HG02970 (cell line): Measurements from ENCODE around the gene ABCD1.
"Not testable (repeated sequence)": the region's sequence is repeated elsewhere in the genome, so short reads cannot be mapped to it uniquely, and the experiment has no call there.

Source experiments
- ATAC-seq: cut with Tn5 transposase; IDR thresholded peaks from one replicate; pipeline ENCODE4 v1.9.1; 2021; ENCODE audit warnings: mild to moderate bottlenecking, moderate library complexity, moderate number of reproducible peaks; ENCODE audit not compliant: unreplicated experiment, low FRiP score

Gene ABCD1

DNA sequence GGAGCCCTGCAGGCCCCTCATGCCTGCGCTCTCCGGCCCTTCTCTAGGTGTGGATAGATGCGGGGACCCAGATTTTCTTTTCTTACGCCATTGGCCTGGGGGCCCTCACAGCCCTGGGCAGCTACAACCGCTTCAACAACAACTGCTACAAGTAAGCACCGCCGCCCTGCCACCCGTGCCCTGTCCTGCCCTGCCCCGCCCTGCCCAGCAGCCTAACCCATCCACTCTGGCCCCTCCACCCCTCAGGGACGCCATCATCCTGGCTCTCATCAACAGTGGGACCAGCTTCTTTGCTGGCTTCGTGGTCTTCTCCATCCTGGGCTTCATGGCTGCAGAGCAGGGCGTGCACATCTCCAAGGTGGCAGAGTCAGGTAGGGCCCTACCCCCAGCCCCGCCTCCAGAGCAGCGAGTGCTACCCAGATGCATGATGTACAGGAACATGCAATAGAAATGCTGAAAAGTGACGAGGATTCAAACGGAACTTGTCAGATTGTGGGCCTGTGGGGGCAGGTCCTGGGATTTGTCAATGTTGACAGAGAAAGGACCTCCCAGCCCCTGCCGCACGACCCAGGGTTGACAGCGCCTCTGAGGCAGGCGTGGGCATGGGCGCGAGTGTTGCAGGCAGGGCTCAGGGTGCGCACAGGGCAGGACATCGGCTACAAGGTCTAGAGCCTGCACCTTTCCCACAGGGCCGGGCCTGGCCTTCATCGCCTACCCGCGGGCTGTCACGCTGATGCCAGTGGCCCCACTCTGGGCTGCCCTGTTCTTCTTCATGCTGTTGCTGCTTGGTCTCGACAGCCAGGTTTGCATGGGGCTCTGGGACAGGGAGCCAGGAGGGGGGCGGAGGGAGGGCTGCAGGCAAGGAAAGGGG is 31.2 kb upstream of the ABCD1 start:
- ATAC-seq: no peak

DNA sequence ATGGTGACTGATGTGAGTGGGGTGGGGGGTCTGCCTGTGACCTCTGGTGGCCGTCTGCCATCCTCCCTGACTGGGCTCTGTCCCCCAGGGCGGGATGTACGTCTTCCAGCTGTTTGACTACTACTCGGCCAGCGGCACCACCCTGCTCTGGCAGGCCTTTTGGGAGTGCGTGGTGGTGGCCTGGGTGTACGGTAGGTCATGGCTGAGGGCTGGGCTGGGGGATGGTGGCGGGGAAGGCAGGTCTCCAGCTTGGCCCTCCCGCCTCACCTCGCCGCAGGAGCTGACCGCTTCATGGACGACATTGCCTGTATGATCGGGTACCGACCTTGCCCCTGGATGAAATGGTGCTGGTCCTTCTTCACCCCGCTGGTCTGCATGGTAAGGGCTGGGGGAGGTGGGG is 30.4 kb upstream of the ABCD1 start:
- not testable (repeated sequence) for ATAC-seq

DNA sequence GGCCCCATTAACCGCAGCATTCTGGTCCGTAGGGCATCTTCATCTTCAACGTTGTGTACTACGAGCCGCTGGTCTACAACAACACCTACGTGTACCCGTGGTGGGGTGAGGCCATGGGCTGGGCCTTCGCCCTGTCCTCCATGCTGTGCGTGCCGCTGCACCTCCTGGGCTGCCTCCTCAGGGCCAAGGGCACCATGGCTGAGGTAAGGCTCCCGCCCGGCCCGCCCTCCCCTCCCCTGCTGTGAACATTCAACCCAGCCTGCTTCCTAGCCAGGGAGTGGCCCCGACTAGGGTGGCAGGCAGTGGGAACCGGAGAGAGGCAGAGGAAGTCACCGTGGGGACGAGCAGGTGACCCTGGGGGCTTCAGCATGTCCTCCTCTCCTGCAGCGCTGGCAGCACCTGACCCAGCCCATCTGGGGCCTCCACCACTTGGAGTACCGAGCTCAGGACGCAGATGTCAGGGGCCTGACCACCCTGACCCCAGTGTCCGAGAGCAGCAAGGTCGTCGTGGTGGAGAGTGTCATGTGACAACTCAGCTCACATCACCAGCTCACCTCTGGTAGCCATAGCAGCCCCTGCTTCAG is 29.9 kb upstream of the ABCD1 start:
- no peak for ATAC-seq

DNA sequence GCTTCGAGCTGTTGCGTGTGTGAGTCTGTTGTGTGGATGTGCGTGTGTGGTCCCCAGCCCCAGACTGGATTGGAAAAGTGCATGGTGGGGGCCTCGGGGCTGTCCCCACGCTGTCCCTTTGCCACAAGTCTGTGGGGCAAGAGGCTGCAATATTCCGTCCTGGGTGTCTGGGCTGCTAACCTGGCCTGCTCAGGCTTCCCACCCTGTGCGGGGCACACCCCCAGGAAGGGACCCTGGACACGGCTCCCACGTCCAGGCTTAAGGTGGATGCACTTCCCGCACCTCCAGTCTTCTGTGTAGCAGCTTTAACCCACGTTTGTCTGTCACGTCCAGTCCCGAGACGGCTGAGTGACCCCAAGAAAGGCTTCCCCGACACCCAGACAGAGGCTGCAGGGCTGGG is 28.6 kb upstream of the ABCD1 start:
- ATAC-seq: no peak

DNA sequence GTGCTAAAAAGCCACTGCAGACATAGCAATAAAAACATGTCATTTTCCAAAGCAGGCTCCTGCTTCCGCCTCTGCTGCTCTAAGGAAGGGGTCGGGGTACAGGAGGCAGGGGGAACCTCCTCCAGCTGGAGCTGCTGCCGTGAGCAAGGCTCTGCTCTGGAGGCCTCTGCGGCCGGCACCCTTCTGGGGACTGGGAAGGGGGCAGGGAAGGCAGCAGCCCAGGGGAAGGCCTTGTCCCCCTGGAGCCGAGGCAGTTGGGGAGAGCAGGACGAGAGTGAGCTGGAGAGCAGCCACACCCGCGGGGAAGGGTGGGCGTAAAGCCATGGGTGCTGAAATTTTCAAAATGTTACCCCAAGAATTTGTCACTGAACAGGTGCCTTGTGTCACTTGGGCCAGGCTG is 28.1 kb upstream of the ABCD1 start:
- not testable (repeated sequence) for ATAC-seq

DNA sequence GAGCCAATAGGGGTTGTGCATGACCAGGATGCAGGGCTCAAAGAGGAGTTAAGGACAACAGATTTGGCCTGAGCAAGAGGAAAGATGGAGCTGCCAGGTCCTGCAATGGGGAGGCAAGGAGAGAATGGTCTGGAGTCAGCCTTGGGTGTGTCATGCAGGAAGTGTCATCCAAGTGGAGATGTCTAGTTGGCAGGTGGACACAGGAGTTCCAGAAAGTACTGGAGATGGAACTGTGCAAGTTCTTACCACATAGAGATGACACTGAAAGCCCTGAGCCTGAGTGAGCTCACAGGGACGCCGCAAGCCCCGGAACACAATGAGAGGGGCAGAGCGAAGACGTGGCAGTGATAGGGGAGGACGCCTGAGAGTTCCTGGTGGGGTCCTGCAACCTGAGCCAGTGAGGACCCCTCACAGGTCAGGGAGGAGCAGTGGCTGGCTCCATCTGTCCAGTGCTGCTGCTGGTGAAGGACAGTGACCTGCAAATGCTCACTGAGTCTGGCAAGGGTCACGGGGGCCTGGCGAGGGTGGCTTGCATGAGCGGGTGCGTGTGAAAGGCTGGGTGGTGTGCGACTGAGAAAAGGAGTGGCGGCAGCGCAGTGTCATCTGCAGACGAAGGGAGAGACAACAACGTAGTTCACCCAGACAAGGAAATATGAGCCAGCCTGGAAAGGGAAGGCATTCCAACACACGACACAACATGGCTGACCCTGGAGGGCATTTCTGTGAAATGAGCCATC is 27.5 kb upstream of the ABCD1 start:
- ATAC-seq: not testable (repeated sequence)

DNA sequence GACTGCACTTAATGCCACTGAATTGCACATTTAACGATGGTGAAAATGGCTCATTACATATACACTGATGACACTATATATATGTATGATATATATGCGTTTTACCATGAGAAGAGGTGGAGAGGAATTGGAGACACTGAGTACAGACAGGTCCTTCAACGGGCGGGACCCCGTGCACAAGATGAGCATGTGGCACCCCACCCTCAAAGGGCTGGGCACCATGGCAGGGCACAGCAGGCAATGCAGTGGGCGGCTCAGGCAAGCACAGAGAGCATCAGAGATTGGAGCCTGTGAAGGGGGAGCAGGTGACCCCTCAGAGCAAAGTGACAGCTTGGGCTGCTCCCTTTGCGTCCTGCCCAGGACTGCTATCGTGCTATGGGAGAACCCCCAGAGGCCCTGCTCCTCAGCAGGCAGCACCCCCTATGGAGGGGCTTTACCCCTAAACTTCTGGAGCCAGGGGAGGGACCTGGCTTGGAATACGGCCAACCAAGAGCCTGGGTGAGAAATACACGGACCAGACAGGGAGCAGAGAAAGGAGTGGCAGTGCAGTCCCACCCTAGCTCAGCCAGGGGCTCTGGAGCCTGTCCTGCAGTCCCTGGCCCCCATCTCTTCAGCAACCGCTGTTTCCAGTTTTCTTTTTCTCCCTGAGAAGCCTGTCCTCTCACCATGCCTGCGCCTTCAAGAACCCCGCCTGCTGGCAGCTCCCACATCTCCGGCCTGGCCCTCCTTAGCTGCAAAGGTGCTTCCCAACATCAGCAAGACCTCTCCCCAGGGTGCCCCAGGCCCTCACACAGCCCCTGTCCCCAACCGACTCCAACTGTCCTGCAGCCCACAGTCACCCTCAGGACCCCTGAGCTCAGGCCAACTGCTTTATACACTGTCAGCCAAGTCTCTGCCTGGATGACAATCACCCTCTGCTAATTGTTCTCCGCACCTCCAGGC is 26.5 kb upstream of the ABCD1 start:
- ATAC-seq: no peak

DNA sequence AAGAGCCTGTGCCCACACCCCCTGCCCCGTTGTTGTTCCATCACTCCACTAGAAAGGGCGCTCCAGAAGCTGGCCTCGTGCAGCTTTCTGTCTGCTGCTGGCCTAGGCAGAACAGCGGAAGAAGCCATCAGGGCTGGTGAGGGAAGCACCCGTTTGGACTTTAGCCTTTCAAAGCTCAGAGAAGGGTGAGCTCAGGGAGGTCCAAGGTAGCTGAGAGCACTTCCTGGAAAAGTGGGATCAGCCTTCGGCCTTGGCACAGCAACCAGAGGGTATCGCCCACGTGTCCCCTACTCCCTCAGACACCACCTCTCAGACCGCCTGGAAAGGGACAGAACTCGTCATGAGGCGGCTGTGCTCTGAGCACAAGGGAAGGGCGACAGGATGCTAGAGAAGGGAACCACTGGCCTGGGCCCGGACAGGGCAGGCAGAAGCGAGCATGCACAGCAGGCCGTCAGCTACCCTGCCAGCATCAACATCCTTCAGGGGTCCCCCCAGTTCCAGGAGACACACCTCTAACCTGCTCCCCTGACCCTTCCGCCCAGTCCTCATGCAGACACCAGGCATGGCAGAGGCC is 25.4 kb upstream of the ABCD1 start:
- not testable (repeated sequence) for ATAC-seq

DNA sequence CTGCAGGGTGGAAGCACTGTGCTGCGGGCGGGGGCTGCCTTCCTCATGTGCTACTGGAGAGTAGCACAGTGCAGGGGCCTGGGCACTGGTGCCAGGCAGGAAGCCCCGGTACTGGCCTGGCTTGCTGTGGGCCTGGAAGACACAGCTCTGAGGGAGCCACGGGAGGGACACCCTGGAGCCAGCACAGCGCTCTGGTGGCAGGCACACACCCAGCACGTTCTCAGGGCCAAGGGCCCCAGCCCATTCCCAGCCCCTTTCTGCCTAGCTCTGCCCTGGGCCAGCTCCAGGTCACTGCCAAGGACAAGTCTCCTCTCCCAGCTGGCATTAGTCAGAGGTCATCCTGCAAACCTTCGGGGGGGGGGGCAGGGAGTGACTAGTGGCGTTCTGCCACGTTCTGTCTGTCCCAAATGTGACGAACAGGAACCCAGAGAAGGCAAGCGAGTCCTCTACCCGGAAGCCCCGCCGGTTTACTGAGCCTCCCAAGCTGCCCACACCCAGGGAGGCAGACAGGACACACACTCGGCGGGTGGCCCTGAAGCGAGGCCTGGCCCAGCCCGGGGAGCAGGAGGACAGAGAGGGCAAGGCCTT is 24.8 kb upstream of the ABCD1 start:
- ATAC-seq: not testable (repeated sequence)

DNA sequence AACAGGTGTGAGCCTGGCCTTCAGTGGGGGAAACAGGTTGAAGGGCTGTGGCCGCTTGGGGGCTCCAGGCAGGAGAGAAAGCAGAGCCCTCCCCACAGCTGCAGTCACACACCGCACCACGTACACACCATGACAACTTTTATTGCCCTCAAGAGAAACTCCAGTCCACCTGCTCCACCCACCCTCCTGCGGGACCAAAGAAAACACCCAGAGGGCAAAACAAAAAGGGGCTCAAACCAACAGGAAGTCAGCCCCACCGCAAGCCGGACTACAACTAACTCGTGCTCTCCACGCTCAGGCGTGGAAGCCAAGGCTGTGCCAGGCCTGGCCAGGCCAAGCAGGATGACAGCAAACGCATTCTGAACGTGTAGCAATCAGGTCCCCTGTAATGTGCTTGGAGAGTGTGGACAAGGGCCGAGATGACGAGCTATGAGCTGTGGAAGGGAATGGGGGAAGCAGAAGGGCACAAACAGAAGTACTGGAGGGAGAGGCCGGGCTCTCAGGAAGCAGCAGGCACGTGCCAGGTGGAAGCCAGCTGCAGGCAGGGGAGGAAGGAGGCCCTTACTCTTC is 24.2 kb upstream of the ABCD1 start:
- ATAC-seq: no peak

DNA sequence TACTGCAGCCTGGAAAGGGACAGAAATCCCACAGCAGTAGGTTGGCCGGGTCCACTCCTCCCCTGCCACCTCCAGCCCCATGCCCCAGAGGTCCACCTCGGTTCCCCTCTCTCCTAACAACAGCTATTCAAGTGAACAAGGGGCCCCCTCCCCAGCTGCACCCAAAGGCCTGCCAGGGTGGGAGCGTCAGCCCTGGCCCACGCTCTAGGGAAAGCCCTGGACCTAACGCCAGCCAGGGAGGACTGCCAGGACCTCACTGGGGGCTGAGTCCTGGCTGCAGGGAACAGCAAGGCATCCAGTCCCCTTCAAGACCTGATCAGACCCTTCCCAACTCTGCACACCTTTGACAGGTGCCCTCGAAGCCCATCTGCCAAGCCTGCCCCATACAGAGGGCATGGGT is 23.7 kb upstream of the ABCD1 start:
- ATAC-seq: no peak

DNA sequence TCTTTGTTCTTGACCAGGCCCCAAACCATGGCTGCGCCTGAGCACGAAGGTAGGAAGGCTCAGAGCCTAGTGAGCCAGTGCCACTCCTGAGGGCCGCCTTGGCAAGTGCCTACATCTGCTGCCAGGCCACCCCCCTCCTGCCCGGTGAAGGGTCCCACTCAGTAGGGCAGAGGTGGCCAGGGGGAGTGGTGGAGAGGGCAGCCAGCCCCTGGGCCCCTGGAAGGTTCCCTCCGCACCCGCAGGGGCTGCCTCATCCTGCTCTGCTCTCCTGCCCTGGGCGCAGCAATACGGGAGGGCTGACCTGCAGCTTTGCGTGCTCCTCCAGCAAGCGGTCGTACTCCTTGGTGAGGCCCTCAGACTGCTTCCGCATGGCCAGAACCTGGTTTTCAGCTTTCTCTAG is 22.9 kb upstream of the ABCD1 start:
- no peak for ATAC-seq

DNA sequence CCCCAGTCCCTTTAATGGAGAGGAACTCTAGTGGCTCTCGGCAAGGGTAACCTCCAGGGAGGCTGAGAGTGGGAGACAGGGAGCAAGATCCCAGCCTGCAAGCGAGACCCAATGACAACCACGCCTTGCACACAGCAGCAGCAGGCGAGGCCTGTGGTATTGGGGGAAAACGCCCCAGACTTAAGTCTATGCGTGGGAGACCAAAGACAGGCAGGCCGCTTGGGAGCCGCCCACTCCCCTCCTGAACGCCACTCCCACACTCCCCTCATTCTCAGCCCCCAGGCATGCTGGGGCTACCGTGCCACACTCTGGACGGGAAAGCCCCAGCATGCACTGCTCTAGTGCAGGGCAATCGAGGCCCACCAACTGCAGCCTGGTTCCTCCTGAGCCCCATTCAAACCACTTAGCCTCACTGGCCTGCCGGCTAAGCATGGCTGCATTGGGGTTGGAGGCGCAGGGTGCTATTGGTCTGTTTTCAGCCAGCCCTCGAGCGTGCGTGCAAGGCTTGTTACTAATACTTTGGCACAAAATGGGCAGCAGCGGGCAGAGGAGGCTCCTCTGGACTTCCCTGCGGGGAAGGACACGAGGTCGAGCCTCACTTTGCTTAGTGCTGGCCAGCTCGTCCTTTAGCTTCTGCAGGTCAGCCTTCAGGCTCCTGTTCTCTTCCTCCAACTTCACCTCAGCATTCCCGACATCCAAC is 22.2 kb upstream of the ABCD1 start:
- no peak for ATAC-seq

DNA sequence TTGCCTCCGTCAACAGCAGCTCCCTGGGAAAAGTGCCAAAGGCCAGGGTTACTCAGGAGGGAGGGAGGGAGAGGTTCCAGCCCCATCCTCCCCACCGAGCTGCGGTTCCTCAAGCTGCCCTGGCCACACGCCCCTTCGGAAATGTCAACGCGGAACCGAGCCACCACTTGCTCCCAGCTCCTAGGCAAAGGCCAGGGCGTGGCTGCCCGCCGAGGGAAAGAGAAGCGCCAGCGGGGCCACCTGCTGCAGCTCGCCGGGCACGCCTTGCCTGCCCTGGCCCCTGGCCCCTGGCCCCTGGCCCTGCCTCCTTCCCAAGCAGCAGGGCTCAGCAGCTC is 21.7 kb upstream of the ABCD1 start:
- no peak for ATAC-seq

DNA sequence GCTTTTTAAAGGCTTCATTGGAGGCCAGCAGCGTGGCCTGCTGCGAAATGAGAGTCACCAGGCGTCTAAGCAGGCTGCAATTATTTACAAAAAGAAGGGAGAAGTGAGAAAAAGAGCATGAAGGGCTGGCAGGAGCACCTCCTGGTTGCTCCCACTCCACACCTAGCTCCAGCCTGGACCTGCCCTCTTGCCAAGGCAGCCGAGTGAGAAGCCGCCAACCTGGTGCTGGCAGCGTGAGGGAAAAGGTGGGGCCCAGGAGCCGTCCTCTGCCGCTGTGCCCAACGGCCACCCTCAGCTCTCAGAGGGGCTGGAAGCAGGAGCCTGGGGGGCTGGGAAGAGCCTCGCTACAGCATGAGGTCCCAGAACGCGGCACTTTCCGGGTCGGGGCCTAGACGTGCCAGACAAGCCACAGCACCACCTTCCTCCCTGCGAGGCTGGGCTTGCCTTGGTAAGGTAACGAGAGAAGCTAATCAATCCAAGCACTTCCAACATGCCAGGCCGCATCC is 20.6 kb upstream of the ABCD1 start:
- no peak for ATAC-seq

DNA sequence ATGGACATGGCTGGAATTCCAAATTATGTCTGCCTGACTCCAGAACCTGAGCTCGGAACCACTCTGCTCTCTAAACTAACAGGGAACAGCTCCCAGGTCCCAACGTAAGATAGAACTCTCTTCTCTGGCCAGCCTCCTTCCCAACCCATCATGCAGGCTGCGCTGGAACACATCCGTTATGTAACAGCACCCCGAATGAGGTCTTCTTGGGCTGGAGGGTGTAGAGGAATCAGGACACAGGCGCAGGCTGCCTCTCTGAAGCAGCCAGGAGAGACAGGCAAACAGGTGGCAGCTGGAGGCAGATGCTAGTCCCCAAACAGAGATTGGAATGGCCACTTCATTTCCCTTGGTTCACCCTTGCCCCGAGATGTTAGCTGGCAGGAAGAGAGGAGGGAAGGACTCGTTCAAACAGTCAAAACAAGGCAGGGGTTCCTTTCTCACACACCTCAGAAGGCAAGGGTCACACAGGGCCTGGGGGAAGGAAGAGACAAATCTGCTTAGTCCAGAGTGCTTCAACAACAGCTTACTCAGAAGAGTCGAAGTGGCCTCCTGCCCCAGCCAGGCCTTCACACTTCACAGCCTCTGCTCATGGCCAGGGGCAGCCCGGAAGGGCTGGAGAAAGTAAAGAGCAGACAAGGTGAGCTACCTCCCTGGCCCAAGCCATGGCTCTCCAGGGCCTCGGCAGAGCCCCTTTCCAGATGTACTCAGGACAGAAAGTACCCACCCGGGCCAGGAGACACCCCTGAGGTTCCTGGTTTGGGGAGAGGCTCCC is 19.8 kb upstream of the ABCD1 start:
- ATAC-seq: not testable (repeated sequence)

DNA sequence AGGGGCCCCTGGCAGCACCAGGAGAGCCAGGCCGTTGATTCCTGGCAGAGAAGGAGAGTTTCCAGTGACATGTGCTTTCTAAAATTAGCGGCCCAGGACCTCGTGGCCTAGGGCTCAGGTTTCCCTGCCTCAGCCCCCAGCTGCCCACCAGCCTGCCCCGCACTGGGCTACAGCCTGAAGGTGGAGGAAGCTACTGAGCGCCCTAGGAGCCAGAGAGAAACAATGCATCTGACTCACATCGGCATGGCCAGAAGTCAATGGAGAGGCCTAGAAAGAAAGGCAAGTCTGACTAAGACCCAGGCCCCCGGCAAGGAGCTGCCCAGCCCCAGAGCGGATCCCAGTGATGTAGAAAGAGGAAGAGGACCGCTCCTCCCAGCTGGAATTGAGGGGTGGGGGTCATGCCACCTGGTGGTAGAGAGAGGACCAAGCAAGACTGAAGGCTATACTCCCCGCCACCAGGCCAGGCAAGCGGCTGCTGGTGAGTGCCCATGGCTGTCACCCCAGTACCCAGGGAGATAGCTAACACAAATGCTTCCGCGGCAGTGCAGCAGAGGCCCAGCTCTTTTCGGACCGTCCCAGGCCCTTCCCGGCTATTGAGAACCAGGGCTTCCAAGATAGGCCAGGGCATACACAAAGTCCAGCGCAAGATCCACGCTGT is 19.1 kb upstream of the ABCD1 start:
- ATAC-seq: not testable (repeated sequence)
